IMR-90 (cell line): ENCODE data around the gene FAM98C. TPM values are rescaled to one million over a fixed set of nuclear protein-coding genes. Genes with fewer than 3 reads are reported as not detected.

Experiments used
- ATAC-seq: fragments of 200-7000 bp; cut with Tn5 transposase; 2 replicates; pipeline ENCODE4 v1.9.1; 2020; ENCODE audit warnings: low read depth, mild to moderate bottlenecking, moderate library complexity
- BruUV-seq: library from RNA; stranded (reverse); fragments of 400-500 nt; replicated peaks from 2 replicates; lab custom pipeline; 2021; lab: Mats Ljungman, UMichigan
- CTCF ChIA-PET: fragments of 300-600 bp; formaldehyde crosslinking; extraction: SDS; loops from one replicate; lab custom pipeline; 2021; ENCODE audit warnings: antibody characterized with exemption; lab: Yijun Ruan, JAX
- POLR2A ChIA-PET: fragments of 300-600 bp; sonication (Branson Sonifier 250); formaldehyde crosslinking; loops from one replicate; lab custom pipeline; 2022; ENCODE audit warnings: antibody characterized with exemption; ENCODE audit not compliant: unreplicated experiment; lab: Charles Lee
- DNase-seq: peaks from one replicate; pipeline ENCODE4 v3.0.0; 2013
- H2AFZ ChIP-seq: replicated peaks from 2 replicates; pipeline ENCODE3; 2013; ENCODE audit warnings: low read length, mild to moderate bottlenecking; ENCODE audit not compliant: poor library complexity
- H2AK5ac ChIP-seq: 2 replicates; pipeline ENCODE4 v1.6.1; 2013; ENCODE audit warnings: low read depth, low read length, inconsistent platforms
- H2AK9ac ChIP-seq: replicated peaks from 2 replicates; pipeline ENCODE3; 2013; ENCODE audit warnings: mild to moderate bottlenecking, low read depth, low read length, moderate library complexity; ENCODE audit not compliant: poor library complexity
- H2BK120ac ChIP-seq: 2 replicates; pipeline ENCODE4 v1.6.1; 2013; ENCODE audit warnings: low read depth, low read length, inconsistent platforms
- H2BK15ac ChIP-seq: 3 replicates; pipeline ENCODE4 v1.6.1; 2013; ENCODE audit warnings: low read depth, low read length, inconsistent platforms
- H2BK20ac ChIP-seq: 2 replicates; pipeline ENCODE4 v1.6.1; 2013; ENCODE audit warnings: low read depth, mild to moderate bottlenecking, inconsistent platforms, low read length, moderate library complexity
- H2BK5ac ChIP-seq: 2 replicates; pipeline ENCODE4 v1.6.1; 2013; ENCODE audit warnings: mild to moderate bottlenecking, low read depth, low read length, inconsistent platforms; ENCODE audit not compliant: poor library complexity, severe bottlenecking
- H3K14ac ChIP-seq: replicated peaks from 2 replicates; pipeline ENCODE4 v1.6.1; 2013; ENCODE audit warnings: low read depth, low read length, inconsistent platforms
- H3K18ac ChIP-seq: 2 replicates; pipeline ENCODE4 v1.6.1; 2013; ENCODE audit warnings: low read depth, low read length, control low read depth
- H3K23ac ChIP-seq: 2 replicates; pipeline ENCODE4 v1.6.1; 2013; ENCODE audit warnings: low read depth, low read length, inconsistent platforms
- H3K27ac ChIP-seq: 2 replicates; pipeline ENCODE4 v1.5.1; 2013; ENCODE audit warnings: mild to moderate bottlenecking, control low read depth, low read length; ENCODE audit not compliant: insufficient read depth
- H3K27me3 ChIP-seq: 2 replicates; pipeline ENCODE4 v1.6.1; 2013; ENCODE audit warnings: low read length; ENCODE audit not compliant: control insufficient read depth, insufficient read depth
- H3K36me3 ChIP-seq: 2 replicates; pipeline ENCODE4 v1.6.1; 2013; ENCODE audit warnings: low read length, mixed read lengths; ENCODE audit not compliant: control insufficient read depth, insufficient read depth
- H3K4ac ChIP-seq: 2 replicates; pipeline ENCODE4 v1.6.1; 2013; ENCODE audit warnings: low read depth, low read length, inconsistent platforms
- H3K4me1 ChIP-seq: 2 replicates; pipeline ENCODE4 v1.6.1; 2013; ENCODE audit warnings: low read length, mixed read lengths; ENCODE audit not compliant: control insufficient read depth, insufficient read depth
- H3K4me2 ChIP-seq: 2 replicates; pipeline ENCODE4 v1.6.1; 2013; ENCODE audit warnings: low read depth, mild to moderate bottlenecking, control low read depth, low read length, moderate library complexity
- H3K4me3 ChIP-seq: 2 replicates; pipeline ENCODE4 v1.5.1; 2013; ENCODE audit warnings: low read depth, mild to moderate bottlenecking, control low read depth, low read length, moderate library complexity; ENCODE audit not compliant: insufficient read depth
- H3K56ac ChIP-seq: 2 replicates; pipeline ENCODE4 v1.6.1; 2013; ENCODE audit warnings: low read length, inconsistent platforms; ENCODE audit not compliant: insufficient read depth; ENCODE audit errors: extremely low read depth
- H3K79me1 ChIP-seq, 2 experiments: 2 replicates each; pipeline ENCODE4 v1.6.1; 2013; ENCODE audit warnings: low read length in 2 of 2, inconsistent platforms in 1 of 2, low read depth in 1 of 2
- H3K9ac ChIP-seq: 2 replicates; pipeline ENCODE4 v1.6.1; 2013; ENCODE audit warnings: low read depth, low read length, control low read depth
- H3K9me1 ChIP-seq: 2 replicates; pipeline ENCODE4 v1.6.1; 2013; ENCODE audit warnings: low read length, inconsistent platforms; ENCODE audit not compliant: insufficient read depth
- H3K9me3 ChIP-seq: 2 replicates; pipeline ENCODE4 v1.6.1; 2013; ENCODE audit warnings: low read length; ENCODE audit not compliant: control insufficient read depth, insufficient read depth
- H4K20me1 ChIP-seq: 2 replicates; pipeline ENCODE4 v1.6.1; 2013; ENCODE audit warnings: low read length, inconsistent platforms; ENCODE audit not compliant: insufficient read depth
- H4K5ac ChIP-seq: 2 replicates; pipeline ENCODE4 v1.6.1; 2013; ENCODE audit warnings: mild to moderate bottlenecking, low read depth, low read length, control low read depth
- H4K8ac ChIP-seq, 2 experiments: 2 replicates each; pipeline ENCODE4 v1.6.1; 2013; ENCODE audit warnings: low read depth in 2 of 2, low read length in 2 of 2, control low read depth in 1 of 2, inconsistent platforms in 1 of 2
- H4K91ac ChIP-seq: 2 replicates; pipeline ENCODE4 v1.6.1; 2013; ENCODE audit warnings: low read depth, low read length, inconsistent platforms; ENCODE audit not compliant: insufficient read depth
- BHLHE40 ChIP-seq: fragments of 150-350 bp; IDR thresholded peaks from 2 replicates; pipeline ENCODE4 v1.6.1; 2016; ENCODE audit warnings: mild to moderate bottlenecking, low read depth, low read length
- CEBPB ChIP-seq: IDR thresholded peaks from 2 replicates; pipeline ENCODE4 v1.6.1; 2012; ENCODE audit warnings: low read depth, low read length, improper control_type of control experiment
- CHD1 ChIP-seq: IDR thresholded peaks from 2 replicates; pipeline ENCODE4 v1.6.1; 2012; ENCODE audit warnings: low read depth, low read length, improper control_type of control experiment
- FOS ChIP-seq: fragments of 150-350 bp; IDR thresholded peaks from 2 replicates; pipeline ENCODE4 v1.6.1; 2016; ENCODE audit warnings: low read depth, low read length
- MAFK ChIP-seq: IDR thresholded peaks from 2 replicates; pipeline ENCODE4 v1.6.1; 2012; ENCODE audit warnings: low read depth, low read length, improper control_type of control experiment
- MAZ ChIP-seq: IDR thresholded peaks from 2 replicates; pipeline ENCODE4 v1.6.1; 2012; ENCODE audit warnings: low read depth, mild to moderate bottlenecking, low read length, improper control_type of control experiment, moderate library complexity, borderline replicate concordance
- MXI1 ChIP-seq: IDR thresholded peaks from 2 replicates; pipeline ENCODE4 v1.6.1; 2012; ENCODE audit warnings: low read depth, mild to moderate bottlenecking, low read length, moderate library complexity, borderline replicate concordance
- NFE2L2 ChIP-seq: fragments of 150-350 bp; IDR thresholded peaks from 2 replicates; pipeline ENCODE4 v1.6.1; 2016; ENCODE audit warnings: low read depth, mild to moderate bottlenecking, low read length
- POLR2A ChIP-seq: IDR thresholded peaks from 2 replicates; pipeline ENCODE4 v1.6.1; 2012; ENCODE audit warnings: mild to moderate bottlenecking, low read depth, low read length
- RAD21 ChIP-seq: IDR thresholded peaks from 2 replicates; pipeline ENCODE4 v1.6.1; 2012; ENCODE audit warnings: low read length, improper control_type of control experiment
- RFX5 ChIP-seq: IDR thresholded peaks from 2 replicates; pipeline ENCODE4 v1.8.0; 2012; ENCODE audit warnings: low read depth, mild to moderate bottlenecking, low read length, moderate library complexity
- SMC3 ChIP-seq: fragments of 150-350 bp; IDR thresholded peaks from 2 replicates; pipeline ENCODE4 v1.6.1; 2016; ENCODE audit warnings: low read depth, mild to moderate bottlenecking, antibody characterized with exemption, low read length, moderate library complexity
- WGBS, 2 experiments: methylation state at CpG; one replicate each; pipeline versions ENCODE4 v1.1.5 to v1.1.7; 2013; ENCODE audit warnings: missing lambda C conversion rate in 2 of 2; ENCODE audit not compliant: insufficient read length in 1 of 2; ENCODE audit errors: extremely low coverage in 2 of 2; 5-methylcytosine and 5-hydroxymethylcytosine counted together
- dilution Hi-C: fragments of 300-500 bp; cut with HindIII; formaldehyde crosslinking; loops from one replicate; pipeline ENCODE4 v1.14.3; 2018; ENCODE audit warnings: low sequenced_read_pairs; ENCODE audit not compliant: unreplicated experiment
- in situ Hi-C: fragments of 300-500 bp; cut with MboI; formaldehyde crosslinking; loops from 3 replicates; pipeline ENCODE4 v1.14.3; 2019; ENCODE audit warnings: low sequenced_read_pairs, inconsistent platforms, mixed read lengths
- intact Hi-C: fragments of 100-400 bp; cut with micrococcal nuclease; formaldehyde crosslinking; loops from 2 replicates; pipeline ENCODE4 v1.10.0; 2022
- polyA plus RNA-seq, 3 experiments: library from polyadenylated mRNA; depleted of rRNA; stranded (reverse); fragments of >200 nt; gene quantifications; 2 replicates each; pipeline ENCODE4 v1.2.3, GENCODE V29; 2012; ENCODE audit warnings: low replicate concordance in 1 of 3
- total RNA-seq: library from RNA; depleted of rRNA; stranded (reverse); fragments of >200 nt; gene quantifications from 2 replicates; pipeline ENCODE4 v1.2.3, GENCODE V29; 2012
- TF ChIP-seq, protein P1 (sequence below): fragments of 150-350 bp; IDR thresholded peaks from 2 replicates; pipeline ENCODE4 v1.6.1; 2017; ENCODE audit warnings: mild to moderate bottlenecking, antibody characterized with exemption, low read length, low read depth
- TF ChIP-seq, protein P2 (sequence below): conservative IDR thresholded peaks from 2 replicates; pipeline ENCODE4 v1.5.1; 2012; ENCODE audit warnings: mild to moderate bottlenecking, low read depth, low read length, improper control_type of control experiment
- TF ChIP-seq, protein P3 (sequence below): fragments of 150-350 bp; IDR thresholded peaks from 2 replicates; pipeline ENCODE4 v1.6.1; 2016; ENCODE audit warnings: low read depth, mild to moderate bottlenecking, low read length, moderate library complexity, borderline replicate concordance

The FAM98C gene
- total and polyA plus RNA-seq, 2 of the 4 experiments (the other 2 are of a cell fraction): 3.6 to 17.9 TPM

DNA sequence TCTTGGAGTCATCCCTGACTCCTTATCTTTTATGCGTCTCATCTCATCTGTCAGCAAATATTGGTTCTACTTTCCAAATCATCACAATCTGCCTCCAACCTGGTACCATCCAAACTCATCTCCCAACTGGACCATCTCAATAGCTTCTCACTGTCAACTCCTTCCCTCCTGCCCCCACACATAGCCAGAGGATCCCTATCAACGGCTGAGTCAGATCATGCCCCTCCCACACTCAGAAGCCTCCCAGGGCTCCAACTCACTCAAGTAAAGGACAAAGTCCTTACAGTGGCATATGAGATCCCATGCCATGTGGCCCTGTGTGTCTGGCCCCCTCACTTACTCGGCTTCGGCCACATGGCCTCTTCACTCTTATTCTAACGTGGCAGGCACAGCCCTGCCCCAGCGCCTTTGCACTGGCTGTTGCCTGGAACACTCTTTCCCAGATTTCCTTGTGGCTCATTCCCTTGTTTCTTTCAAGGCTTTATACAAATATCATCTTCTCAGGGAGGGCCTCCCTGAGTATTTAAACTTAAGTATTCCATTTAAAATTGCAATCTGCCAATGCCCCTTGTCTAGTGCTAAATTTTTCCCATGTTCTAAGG lies 10.1 kb upstream of the FAM98C start:
- Histone ChIP-seq H2AFZ (no peak overlapping the region), H3K4me3 (no peak overlapping the region), H2BK20ac (no peak overlapping the region), H4K20me1 (no peaks in the 10 kb centered on the region), H4K5ac (no peak overlapping the region), H2BK5ac (no peak overlapping the region), H3K4me2 (no peak overlapping the region), H3K9me1 (peaks cover 3% of the 10 kb centered on the region; the same call in 1 of the 2 replicates), H3K4ac (no peak overlapping the region), H3K4me1 (peaks cover 4% of the 10 kb centered on the region), H3K23ac (no peak overlapping the region), H4K91ac (no peak overlapping the region), H3K27me3 (no peaks in the 10 kb centered on the region), H3K56ac (no peak overlapping the region), H3K9ac (no peak overlapping the region), H3K27ac (no peak overlapping the region), H2AK9ac (no peak overlapping the region), H3K36me3 (peaks cover 25% of the 10 kb centered on the region), H3K9me3 (no peaks in the 10 kb centered on the region), H2BK15ac (no peak overlapping the region), H3K14ac (no peak overlapping the region), H2BK120ac (no peak overlapping the region), H3K79me1 (peaks cover 11 to 31% of the 10 kb centered on the region in 2 experiments; a peak in 3 of 4 replicates), H3K18ac (no peak overlapping the region), H2AK5ac (no peak overlapping the region), H4K8ac (no peak overlapping the region)
- ATAC-seq: peak; percentile 3; the same call in 1 of the 2 replicates
- in situ Hi-C loops: no loop called here
- DNase-seq: peak; percentile 63
- 83% methylated on average over 4 of the region's 6 CpGs; no CpG with 5 or more reads in 1 of the 2 experiments for WGBS, 2 experiments
- TF ChIP-seq BHLHE40 (no peak), RFX5 (peak; percentile 61), FOS (no peak), CEBPB (no peak), MAZ (peak; percentile 56; the same call in 1 of the 2 replicates), CHD1 (no peak), RAD21 (no peak), SMC3 (no peak), MXI1 (0 out of 2 replicates have a peak, but pooled peaks have one; percentile 36), MAFK (no peak), POLR2A (no peak), NFE2L2 (no peak)
- TF ChIP-seq, protein P1, sequence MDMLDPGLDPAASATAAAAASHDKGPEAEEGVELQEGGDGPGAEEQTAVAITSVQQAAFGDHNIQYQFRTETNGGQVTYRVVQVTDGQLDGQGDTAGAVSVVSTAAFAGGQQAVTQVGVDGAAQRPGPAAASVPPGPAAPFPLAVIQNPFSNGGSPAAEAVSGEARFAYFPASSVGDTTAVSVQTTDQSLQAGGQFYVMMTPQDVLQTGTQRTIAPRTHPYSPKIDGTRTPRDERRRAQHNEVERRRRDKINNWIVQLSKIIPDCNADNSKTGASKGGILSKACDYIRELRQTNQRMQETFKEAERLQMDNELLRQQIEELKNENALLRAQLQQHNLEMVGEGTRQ: no peak
- TF ChIP-seq, protein P2, sequence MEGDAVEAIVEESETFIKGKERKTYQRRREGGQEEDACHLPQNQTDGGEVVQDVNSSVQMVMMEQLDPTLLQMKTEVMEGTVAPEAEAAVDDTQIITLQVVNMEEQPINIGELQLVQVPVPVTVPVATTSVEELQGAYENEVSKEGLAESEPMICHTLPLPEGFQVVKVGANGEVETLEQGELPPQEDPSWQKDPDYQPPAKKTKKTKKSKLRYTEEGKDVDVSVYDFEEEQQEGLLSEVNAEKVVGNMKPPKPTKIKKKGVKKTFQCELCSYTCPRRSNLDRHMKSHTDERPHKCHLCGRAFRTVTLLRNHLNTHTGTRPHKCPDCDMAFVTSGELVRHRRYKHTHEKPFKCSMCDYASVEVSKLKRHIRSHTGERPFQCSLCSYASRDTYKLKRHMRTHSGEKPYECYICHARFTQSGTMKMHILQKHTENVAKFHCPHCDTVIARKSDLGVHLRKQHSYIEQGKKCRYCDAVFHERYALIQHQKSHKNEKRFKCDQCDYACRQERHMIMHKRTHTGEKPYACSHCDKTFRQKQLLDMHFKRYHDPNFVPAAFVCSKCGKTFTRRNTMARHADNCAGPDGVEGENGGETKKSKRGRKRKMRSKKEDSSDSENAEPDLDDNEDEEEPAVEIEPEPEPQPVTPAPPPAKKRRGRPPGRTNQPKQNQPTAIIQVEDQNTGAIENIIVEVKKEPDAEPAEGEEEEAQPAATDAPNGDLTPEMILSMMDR: no peak
- TF ChIP-seq, protein P3, sequence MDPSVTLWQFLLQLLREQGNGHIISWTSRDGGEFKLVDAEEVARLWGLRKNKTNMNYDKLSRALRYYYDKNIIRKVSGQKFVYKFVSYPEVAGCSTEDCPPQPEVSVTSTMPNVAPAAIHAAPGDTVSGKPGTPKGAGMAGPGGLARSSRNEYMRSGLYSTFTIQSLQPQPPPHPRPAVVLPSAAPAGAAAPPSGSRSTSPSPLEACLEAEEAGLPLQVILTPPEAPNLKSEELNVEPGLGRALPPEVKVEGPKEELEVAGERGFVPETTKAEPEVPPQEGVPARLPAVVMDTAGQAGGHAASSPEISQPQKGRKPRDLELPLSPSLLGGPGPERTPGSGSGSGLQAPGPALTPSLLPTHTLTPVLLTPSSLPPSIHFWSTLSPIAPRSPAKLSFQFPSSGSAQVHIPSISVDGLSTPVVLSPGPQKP: no peak
- ChIA-PET POLR2A (interaction anchor here (0.5 kb wide), 1 partner anchor 192 kb away, joined by 3 read pairs; no protein-coding TSS in a partner anchor), CTCF (interaction anchor here (0.6 to 1.0 kb wide), 2 partner anchors 10 to 476 kb away, joined by 3 read pairs; partner anchors contain the start of gene FAM98C)
- intact Hi-C loops: no loop called here
- no TSS peak for BruUV-seq
- dilution Hi-C loops: no loop called here
